Upper lobe of right lung (tissue), 1 donor: ENCODE results near the gene PSMD9. TPM values are rescaled to one million over a fixed set of nuclear protein-coding genes. Genes with fewer than 3 reads are reported as not detected.

Experiments used
- ATAC-seq: fragments of 200-7000 bp; cut with Tn5 transposase; one replicate; pipeline ENCODE4 v1.9.1; 2020; ENCODE audit warnings: mild to moderate bottlenecking, moderate library complexity
- DNase-seq: peaks from one replicate; pipeline ENCODE4 v3.0.0-alpha.2; 2020
- H3K27ac ChIP-seq: fragments of 200-600 bp; one replicate; pipeline ENCODE4 v1.8.0; 2022
- H3K27me3 ChIP-seq: fragments of 200-600 bp; one replicate; pipeline ENCODE4 v1.8.0; 2022; ENCODE audit warnings: mild to moderate bottlenecking
- H3K36me3 ChIP-seq: fragments of 200-600 bp; one replicate; pipeline ENCODE4 v1.8.0; 2022
- H3K4me1 ChIP-seq: fragments of 200-600 bp; one replicate; pipeline ENCODE4 v1.8.0; 2022
- H3K4me3 ChIP-seq: fragments of 200-600 bp; one replicate; pipeline ENCODE4 v1.8.0; 2022; ENCODE audit warnings: mild to moderate bottlenecking
- H3K9me3 ChIP-seq: fragments of 200-600 bp; one replicate; pipeline ENCODE4 v1.8.0; 2022
- intact Hi-C: fragments of 100-400 bp; cut with DNase I; formaldehyde crosslinking; loops from one replicate; pipeline ENCODE4 v1.11.0; 2022
- total RNA-seq: library from RNA; stranded (reverse); fragmentation: NEBNext Ultra II Directional; extraction: Animal tissue kit (Norgen Biotek cat#: 25700); gene quantifications from one replicate; pipeline ENCODE4 v1.2.1, GENCODE V29; 2021
- TF ChIP-seq, protein P1 (sequence below): fragments of 200-600 bp; IDR thresholded peaks from one replicate; pipeline ENCODE4 v1.8.0; 2022; ENCODE audit warnings: antibody characterized with exemption
- donor health status: DM: no; HTN: yes; CAD: no; lungs with severe emphysema.

PSMD9 gene
- total RNA-seq, 1 donor from 2014 or later: 43.4 TPM

GRCh38 chr12:121963341-121964018, 74.9 kb downstream of the PSMD9 start:
- H3K36me3 ChIP-seq: no peaks in the 10 kb centered on the region
- H3K27me3 ChIP-seq: no peaks in the 10 kb centered on the region
- peaks cover 4% of the 10 kb centered on the region for H3K4me1 ChIP-seq
- DNase-seq: no peak
- H3K27ac ChIP-seq: no peak overlapping the region
- no peak overlapping the region for H3K4me3 ChIP-seq
- H3K9me3 ChIP-seq: no peaks in the 10 kb centered on the region
- TF ChIP-seq, protein P1, sequence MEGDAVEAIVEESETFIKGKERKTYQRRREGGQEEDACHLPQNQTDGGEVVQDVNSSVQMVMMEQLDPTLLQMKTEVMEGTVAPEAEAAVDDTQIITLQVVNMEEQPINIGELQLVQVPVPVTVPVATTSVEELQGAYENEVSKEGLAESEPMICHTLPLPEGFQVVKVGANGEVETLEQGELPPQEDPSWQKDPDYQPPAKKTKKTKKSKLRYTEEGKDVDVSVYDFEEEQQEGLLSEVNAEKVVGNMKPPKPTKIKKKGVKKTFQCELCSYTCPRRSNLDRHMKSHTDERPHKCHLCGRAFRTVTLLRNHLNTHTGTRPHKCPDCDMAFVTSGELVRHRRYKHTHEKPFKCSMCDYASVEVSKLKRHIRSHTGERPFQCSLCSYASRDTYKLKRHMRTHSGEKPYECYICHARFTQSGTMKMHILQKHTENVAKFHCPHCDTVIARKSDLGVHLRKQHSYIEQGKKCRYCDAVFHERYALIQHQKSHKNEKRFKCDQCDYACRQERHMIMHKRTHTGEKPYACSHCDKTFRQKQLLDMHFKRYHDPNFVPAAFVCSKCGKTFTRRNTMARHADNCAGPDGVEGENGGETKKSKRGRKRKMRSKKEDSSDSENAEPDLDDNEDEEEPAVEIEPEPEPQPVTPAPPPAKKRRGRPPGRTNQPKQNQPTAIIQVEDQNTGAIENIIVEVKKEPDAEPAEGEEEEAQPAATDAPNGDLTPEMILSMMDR: no peak
- ATAC-seq: no peak
- intact Hi-C loops: no loop called here

- TF ChIP-seq, protein P1: no peak
- no peaks in the 10 kb centered on the region for H3K36me3 ChIP-seq
- DNase-seq: no peak
- H3K4me1 ChIP-seq: peaks cover 4% of the 10 kb centered on the region
- no peaks in the 10 kb centered on the region for H3K9me3 ChIP-seq
- no peak for ATAC-seq
- intact Hi-C loops: no loop called here
- H3K4me3 ChIP-seq: no peak overlapping the region
- H3K27me3 ChIP-seq: no peaks in the 10 kb centered on the region
- no peak overlapping the region for H3K27ac ChIP-seq
Observed at GRCh38 chr12:121964813-121965643, 76.4 kb downstream of the PSMD9 start.

GRCh38 chr12:121966959-121967358, 78.4 kb downstream of the PSMD9 start:
- Histone ChIP-seq H3K4me3 (no peak overlapping the region), H3K9me3 (no peaks in the 10 kb centered on the region), H3K36me3 (no peaks in the 10 kb centered on the region), H3K4me1 (peaks cover 4% of the 10 kb centered on the region), H3K27me3 (no peaks in the 10 kb centered on the region), H3K27ac (no peak overlapping the region)
- intact Hi-C loops: no loop called here
- no peak for ATAC-seq
- TF ChIP-seq, protein P1: no peak
- DNase-seq: no peak

Other genes with a start within 250 kb of the PSMD9 start
- 0.67 TPM for gene MORN3, start 219.1 kb upstream of the PSMD9 start, total RNA-seq
- 17.1 TPM for gene TMEM120B, start 176.0 kb upstream of the PSMD9 start, total RNA-seq
- gene RHOF, start 95.1 kb upstream of the PSMD9 start, total RNA-seq: 41.0 TPM
- 18.4 TPM for gene SETD1B, start 84.8 kb upstream of the PSMD9 start, total RNA-seq
- 1.8 TPM for gene HPD, start 29.9 kb upstream of the PSMD9 start, total RNA-seq
- gene CFAP251, start 29.8 kb downstream of the PSMD9 start, total RNA-seq: 2.5 TPM
- 11.4 TPM for gene BCL7A, start 133.1 kb downstream of the PSMD9 start, total RNA-seq
- gene MLXIP, start 190.0 kb downstream of the PSMD9 start, total RNA-seq: 57.4 TPM